Activated CD4-positive, CD25-positive, alpha-beta regulatory T cell treated with anti-CD3 and anti-CD28 coated beads, Interleukin-2, amount 50 U/mL, for 16 hours (primary cell): ENCODE results near the gene PCDHB4.
"Not testable (repeated sequence)": the region's sequence is repeated elsewhere in the genome, so short reads cannot be mapped to it uniquely, and the experiment has no call there.

Source experiments
- DNase-seq: peaks from one replicate; pipeline ENCODE4 v3.0.0-alpha.2; 2020; ENCODE audit warnings: low read depth, low spot score

The PCDHB4 gene

GRCh38 chr5:141121563-141121962, at the start of gene PCDHB4:
TSS of gene PCDHB4 (plus strand) at chr5:141121818. CDS start at chr5:141121999, 181 bp downstream.
- DNase-seq = no peak

- DNase-seq = no peak
These were observed 43.8 kb upstream of the PCDHB4 start for GRCh38 chr5:141077826-141078225.

DNA sequence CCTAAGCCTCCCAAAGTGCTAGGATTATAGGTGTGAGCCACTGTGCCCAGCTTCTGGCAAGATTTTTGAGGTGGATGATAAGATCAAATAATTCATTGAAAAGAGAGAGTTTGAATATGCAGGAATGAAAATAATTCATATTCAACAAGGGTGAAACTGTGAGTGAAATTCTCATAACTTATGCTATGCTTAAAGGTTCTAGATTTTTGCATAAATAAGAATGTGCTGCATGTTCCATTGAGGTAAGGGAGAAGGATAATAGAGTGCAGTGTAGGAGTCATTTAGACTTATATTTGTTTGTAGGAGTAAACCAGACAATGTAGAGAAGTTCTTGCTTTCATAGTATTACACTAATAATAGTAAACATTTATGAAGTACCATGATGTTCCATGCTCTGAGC, 39.4 kb upstream of the PCDHB4 start:
- no peak for DNase-seq

- DNase-seq = no peak
These were observed 37.1 kb upstream of the PCDHB4 start for GRCh38 chr5:141084487-141084989.

DNA sequence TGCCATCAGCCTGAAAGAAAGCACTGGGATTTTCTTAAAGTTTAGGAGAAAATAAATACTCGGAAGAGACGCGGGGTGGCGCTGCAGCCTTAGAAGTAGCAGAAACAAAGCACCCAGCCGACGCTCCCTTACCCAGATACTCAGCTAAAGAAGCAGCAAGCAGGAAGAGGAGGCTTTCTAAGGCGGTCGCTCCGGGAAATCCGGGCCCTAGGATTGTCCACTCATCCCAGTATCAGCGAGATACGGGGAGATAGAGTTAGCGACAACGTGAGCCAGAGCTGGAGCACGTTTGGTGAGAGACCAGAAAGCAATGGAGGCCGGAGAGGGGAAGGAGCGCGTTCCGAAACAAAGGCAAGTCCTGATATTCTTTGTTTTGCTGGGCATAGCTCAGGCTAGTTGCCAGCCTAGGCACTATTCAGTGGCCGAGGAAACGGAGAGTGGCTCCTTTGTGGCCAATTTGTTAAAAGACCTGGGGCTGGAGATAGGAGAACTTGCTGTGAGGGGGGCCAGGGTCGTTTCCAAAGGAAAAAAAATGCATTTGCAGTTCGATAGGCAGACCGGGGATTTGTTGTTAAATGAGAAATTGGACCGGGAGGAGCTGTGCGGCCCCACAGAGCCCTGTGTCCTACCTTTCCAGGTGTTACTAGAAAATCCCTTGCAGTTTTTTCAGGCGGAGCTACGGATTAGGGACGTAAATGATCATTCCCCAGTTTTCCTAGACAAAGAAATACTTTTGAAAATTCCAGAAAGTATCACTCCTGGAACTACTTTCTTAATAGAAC, 26.9 kb upstream of the PCDHB4 start, which contains the start of gene PCDHB2:
Gene PCDHB2 (plus strand): TSS at position 135 of the 782 bp plus-strand sequence. CDS start 176 bp downstream, at position 311.
- DNase-seq = no peak

DNA sequence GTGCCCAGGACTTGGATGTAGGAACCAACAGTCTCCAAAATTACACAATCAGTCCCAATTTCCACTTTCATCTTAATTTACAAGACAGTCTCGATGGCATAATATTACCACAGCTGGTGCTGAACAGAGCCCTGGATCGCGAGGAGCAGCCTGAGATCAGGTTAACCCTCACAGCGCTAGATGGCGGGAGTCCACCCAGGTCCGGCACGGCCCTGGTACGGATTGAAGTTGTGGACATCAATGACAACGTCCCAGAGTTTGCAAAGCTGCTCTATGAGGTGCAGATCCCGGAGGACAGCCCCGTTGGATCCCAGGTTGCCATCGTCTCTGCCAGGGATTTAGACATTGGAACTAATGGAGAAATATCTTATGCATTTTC, 26.4 kb upstream of the PCDHB4 start:
- DNase-seq = no peak

DNA sequence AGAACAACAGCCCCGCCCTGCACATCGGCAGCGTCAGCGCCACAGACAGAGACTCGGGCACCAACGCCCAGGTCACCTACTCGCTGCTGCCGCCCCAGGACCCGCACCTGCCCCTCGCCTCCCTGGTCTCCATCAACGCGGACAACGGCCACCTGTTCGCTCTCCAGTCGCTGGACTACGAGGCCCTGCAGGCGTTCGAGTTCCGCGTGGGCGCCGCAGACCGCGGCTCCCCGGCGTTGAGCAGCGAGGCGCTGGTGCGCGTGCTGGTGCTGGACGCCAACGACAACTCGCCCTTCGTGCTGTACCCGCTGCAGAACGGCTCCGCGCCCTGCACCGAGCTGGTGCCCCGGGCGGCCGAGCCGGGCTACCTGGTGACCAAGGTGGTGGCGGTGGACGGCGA, 25.4 kb upstream of the PCDHB4 start:
- DNase-seq = not testable (repeated sequence)

GRCh38 chr5:141096586-141096985, 25.0 kb upstream of the PCDHB4 start:
- not testable (repeated sequence) for DNase-seq

DNA sequence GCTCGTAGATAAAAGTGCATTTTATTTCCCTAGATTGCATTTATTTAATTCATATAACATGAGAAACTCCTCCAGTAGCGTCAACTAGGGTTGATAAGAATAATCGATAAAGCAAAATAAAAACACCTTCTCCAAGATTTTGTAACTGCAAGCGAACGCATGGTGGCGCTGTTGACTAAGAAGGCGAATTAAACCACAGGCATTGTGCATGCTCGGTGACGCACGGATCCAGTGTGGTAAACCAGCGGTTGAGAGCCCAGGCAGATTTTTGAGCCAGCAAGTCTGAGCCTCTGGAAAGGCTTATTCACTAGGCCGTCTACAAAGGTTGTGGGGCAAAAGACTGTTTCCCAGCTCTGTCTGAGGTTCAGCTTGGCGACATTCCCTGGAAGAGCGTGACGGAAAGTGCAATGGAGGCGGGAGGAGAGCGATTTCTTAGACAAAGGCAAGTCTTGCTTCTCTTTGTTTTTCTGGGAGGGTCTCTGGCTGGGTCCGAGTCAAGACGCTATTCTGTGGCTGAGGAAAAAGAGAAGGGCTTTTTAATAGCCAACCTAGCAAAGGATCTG, 21.3 kb upstream of the PCDHB4 start, which contains the start of gene PCDHB3:
Gene PCDHB3 (plus strand): TSS at position 231 of the 563 bp plus-strand sequence. CDS start 177 bp downstream, at position 408.
- no peak for DNase-seq

DNA sequence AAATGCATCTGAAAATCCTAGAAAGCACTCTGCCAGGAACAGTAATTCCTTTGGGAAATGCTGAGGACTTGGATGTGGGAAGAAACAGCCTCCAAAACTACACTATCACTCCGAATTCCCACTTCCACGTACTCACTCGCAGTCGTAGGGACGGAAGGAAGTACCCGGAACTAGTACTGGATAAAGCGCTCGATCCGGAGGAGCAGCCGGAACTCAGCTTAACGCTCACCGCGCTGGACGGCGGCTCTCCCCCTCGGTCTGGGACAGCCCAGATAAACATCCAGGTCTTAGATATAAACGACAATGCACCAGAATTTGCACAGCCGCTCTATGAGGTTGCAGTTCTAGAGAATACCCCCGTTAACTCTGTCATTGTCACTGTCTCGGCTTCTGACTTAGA, 20.6 kb upstream of the PCDHB4 start:
- no peak for DNase-seq

DNA sequence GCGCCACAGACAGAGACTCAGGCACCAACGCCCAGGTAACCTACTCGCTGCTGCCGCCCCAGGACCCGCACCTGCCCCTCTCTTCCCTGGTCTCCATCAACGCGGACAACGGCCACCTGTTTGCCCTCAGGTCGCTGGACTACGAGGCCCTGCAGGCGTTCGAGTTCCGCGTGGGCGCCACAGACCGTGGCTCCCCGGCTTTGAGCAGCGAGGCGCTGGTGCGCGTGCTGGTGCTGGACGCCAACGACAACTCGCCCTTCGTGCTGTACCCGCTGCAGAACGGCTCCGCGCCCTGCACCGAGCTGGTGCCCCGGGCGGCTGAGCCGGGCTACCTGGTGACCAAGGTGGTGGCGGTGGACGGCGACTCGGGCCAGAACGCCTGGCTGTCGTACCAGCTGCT, 19.5 kb upstream of the PCDHB4 start:
- not testable (repeated sequence) for DNase-seq

DNA sequence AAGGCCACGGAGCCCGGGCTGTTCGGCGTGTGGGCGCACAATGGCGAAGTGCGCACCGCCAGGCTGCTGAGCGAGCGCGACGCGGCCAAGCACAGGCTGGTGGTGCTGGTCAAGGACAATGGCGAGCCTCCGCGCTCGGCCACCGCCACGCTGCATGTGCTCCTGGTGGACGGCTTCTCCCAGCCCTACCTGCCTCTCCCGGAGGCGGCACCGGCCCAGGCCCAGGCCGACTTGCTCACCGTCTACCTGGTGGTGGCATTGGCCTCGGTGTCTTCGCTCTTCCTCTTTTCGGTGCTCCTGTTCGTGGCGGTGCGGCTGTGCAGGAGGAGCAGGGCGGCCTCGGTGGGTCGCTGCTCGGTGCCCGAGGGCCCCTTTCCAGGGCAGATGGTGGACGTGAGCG, 19.1 kb upstream of the PCDHB4 start:
- DNase-seq = not testable (repeated sequence)

GRCh38 chr5:141105350-141105749, 16.3 kb upstream of the PCDHB4 start:
- no peak for DNase-seq

- DNase-seq = no peak
These were observed 2.4 kb upstream of the PCDHB4 start for GRCh38 chr5:141119250-141119649.

GRCh38 chr5:141121985-141122384, 367 bp downstream of the PCDHB4 start:
- no peak for DNase-seq

DNA sequence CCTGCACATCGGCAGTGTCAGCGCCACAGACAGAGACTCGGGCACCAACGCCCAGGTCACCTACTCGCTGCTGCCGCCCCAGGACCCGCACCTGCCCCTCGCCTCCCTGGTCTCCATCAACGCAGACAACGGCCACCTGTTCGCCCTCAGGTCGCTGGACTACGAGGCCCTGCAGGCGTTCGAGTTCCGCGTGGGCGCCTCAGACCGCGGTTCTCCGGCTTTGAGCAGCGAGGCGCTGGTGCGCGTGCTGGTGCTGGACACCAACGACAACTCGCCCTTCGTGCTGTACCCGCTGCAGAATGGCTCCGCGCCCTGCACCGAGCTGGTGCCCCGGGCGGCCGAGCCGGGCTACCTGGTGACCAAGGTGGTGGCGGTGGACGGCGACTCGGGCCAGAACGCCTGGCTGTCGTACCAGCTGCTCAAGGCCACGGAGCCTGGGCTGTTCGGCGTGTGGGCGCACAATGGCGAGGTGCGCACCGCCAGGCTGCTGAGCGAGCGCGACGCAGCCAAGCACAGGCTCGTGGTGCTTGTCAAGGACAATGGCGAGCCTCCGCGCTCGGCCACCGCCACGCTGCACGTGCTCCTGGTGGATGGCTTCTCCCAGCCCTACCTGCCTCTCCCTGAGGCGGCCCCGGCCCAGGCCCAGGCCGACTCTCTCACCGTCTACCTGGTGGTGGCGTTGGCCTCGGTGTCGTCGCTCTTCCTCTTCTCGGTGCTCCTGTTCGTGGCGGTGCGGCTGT, 1.9 kb downstream of the PCDHB4 start:
- DNase-seq = not testable (repeated sequence)

GRCh38 chr5:141127305-141127704, 5.7 kb downstream of the PCDHB4 start:
- DNase-seq = no peak

DNA sequence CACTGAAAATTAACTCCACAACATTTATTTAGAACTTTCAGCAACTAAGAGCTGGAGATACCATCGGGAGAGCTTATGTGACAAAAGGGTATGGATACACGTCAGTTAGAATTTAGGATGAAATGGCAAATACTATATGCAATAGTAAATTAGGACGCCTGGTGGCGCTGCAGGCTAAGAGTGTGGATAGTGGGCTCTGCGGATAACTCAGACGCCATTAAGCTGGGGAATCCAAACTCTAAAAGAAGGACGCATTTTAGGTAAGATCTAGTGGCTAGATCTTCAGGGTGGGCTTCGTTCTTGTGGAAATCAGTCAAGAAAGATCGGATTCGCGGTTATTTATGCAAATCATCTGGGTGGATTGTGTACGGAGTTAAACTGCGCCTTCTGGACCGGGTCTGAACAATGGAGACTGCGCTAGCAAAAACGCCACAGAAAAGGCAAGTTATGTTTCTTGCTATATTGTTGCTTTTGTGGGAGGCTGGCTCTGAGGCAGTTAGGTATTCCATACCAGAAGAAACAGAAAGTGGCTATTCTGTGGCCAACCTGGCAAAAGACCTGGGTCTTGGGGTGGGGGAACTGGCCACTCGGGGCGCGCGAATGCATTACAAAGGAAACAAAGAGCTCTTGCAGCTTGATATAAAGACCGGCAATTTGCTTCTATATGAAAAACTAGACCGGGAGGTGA, 13.6 kb downstream of the PCDHB4 start, which contains the start of gene PCDHB5:
Gene PCDHB5 (plus strand): TSS at position 177 of the 688 bp plus-strand sequence. CDS start 229 bp downstream, at position 406.
- DNase-seq = no peak

- no peak for DNase-seq
These were observed 14.2 kb downstream of the PCDHB4 start for GRCh38 chr5:141135718-141136266.

GRCh38 chr5:141137346-141137745, 15.7 kb downstream of the PCDHB4 start:
- DNase-seq = not testable (repeated sequence)

- DNase-seq = no peak
These were observed 28.2 kb downstream of the PCDHB4 start, which contains the start of gene PCDHB6 for GRCh38 chr5:141149812-141150211. TSS of gene PCDHB6 (plus strand) at chr5:141150057. CDS start at chr5:141150258, 201 bp downstream.
